Measurements from ENCODE around the gene STYK1. TPM values are rescaled to one million over a fixed set of nuclear protein-coding genes. Genes with fewer than 3 reads are reported as not detected.

Gene STYK1
- total and polyA plus RNA-seq, 9 of the 15 experiments (the other 6 are each of a cell fraction or from before 2014, with no cell fraction given) = 0.31 to 1.8 (median 0.64) TPM

GRCh38 chr12:10613349-10614055 is 60.4 kb downstream of the STYK1 start, which contains the start of gene MAGOHB (continued):
- TF ChIP-seq TSHZ1 (CRISPR knock-in tag; IDR thresholded peaks at IDR 0.05) (no peak), CTBP1 (IDR thresholded peaks at IDR 0.05; ENCODE audit: borderline replicate concordance) (peak; percentile 27; the same call in 1 of the 2 replicates), FOXP4 (CRISPR knock-in tag; IDR thresholded peaks at IDR 0.05; ENCODE audit: borderline replicate concordance) (no peak), HDAC3 (IDR thresholded peaks at IDR 0.05; ENCODE audit: borderline replicate concordance, partially characterized antibody) (no peak), HIVEP1 (CRISPR knock-in tag; IDR thresholded peaks at IDR 0.05) (no peak), KLF6 (CRISPR knock-in tag; IDR thresholded peaks at IDR 0.05; ENCODE audit: borderline replicate concordance) (no peak), ZNF224 (CRISPR knock-in tag; IDR thresholded peaks at IDR 0.05) (no peak), ZNF165 (CRISPR knock-in tag; IDR thresholded peaks at IDR 0.05; ENCODE audit: borderline replicate concordance) (no peak), PHB2 (IDR thresholded peaks at IDR 0.05; ENCODE audit: low read depth) (no peak), CREBBP (IDR thresholded peaks at IDR 0.05; ENCODE audit: low read depth, low read length) (no peak), FOXJ2 (tag; IDR thresholded peaks at IDR 0.05) (no peak), HCFC1 (IDR thresholded peaks at IDR 0.05; ENCODE audit: low read depth, low read length) (peak; percentile 81), ZSCAN29 (IDR thresholded peaks at IDR 0.05) (no peak)
- TF ChIP-seq, protein P1, sequence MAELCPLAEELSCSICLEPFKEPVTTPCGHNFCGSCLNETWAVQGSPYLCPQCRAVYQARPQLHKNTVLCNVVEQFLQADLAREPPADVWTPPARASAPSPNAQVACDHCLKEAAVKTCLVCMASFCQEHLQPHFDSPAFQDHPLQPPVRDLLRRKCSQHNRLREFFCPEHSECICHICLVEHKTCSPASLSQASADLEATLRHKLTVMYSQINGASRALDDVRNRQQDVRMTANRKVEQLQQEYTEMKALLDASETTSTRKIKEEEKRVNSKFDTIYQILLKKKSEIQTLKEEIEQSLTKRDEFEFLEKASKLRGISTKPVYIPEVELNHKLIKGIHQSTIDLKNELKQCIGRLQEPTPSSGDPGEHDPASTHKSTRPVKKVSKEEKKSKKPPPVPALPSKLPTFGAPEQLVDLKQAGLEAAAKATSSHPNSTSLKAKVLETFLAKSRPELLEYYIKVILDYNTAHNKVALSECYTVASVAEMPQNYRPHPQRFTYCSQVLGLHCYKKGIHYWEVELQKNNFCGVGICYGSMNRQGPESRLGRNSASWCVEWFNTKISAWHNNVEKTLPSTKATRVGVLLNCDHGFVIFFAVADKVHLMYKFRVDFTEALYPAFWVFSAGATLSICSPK (IDR thresholded peaks at IDR 0.05; ENCODE audit: borderline replicate concordance) = no peak
- TF ChIP-seq, protein P2, sequence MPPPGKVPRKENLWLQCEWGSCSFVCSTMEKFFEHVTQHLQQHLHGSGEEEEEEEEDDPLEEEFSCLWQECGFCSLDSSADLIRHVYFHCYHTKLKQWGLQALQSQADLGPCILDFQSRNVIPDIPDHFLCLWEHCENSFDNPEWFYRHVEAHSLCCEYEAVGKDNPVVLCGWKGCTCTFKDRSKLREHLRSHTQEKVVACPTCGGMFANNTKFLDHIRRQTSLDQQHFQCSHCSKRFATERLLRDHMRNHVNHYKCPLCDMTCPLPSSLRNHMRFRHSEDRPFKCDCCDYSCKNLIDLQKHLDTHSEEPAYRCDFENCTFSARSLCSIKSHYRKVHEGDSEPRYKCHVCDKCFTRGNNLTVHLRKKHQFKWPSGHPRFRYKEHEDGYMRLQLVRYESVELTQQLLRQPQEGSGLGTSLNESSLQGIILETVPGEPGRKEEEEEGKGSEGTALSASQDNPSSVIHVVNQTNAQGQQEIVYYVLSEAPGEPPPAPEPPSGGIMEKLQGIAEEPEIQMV (tag; conservative IDR thresholded peaks at IDR 0.05; ENCODE audit: low read depth) = no peak

Data from K562 (cell line).